ENCODE data around the gene EVC.

EVC gene

GRCh38 chr4:5730993-5731990 is 20.3 kb downstream of the EVC start:
- no peak for DNase-seq (ENCODE audit: low read depth)

GRCh38 chr4:5732158-5732557 is 21.2 kb downstream of the EVC start:
- DNase-seq (ENCODE audit: low read depth): no peak

- DNase-seq (ENCODE audit: low read depth): no peak
Measured at GRCh38 chr4:5734853-5735252, 23.9 kb downstream of the EVC start.

- no peak for DNase-seq (ENCODE audit: low read depth)
Measured at GRCh38 chr4:5735463-5735862, 24.5 kb downstream of the EVC start.

GRCh38 chr4:5738061-5738460 is 27.1 kb downstream of the EVC start:
- DNase-seq (ENCODE audit: low read depth): no peak

GRCh38 chr4:5742388-5742787 is 31.4 kb downstream of the EVC start:
- DNase-seq (ENCODE audit: low read depth): no peak

GRCh38 chr4:5742968-5743367 is 32.0 kb downstream of the EVC start:
- no peak for DNase-seq (ENCODE audit: low read depth)

- DNase-seq (ENCODE audit: low read depth): no peak
Measured at GRCh38 chr4:5746250-5746649, 35.2 kb downstream of the EVC start.

GRCh38 chr4:5746829-5747737 is 36.1 kb downstream of the EVC start:
- DNase-seq (ENCODE audit: low read depth): no peak

- DNase-seq (ENCODE audit: low read depth): no peak
Measured at GRCh38 chr4:5747738-5748375, 36.9 kb downstream of the EVC start.

GRCh38 chr4:5749568-5749967 is 38.6 kb downstream of the EVC start:
- no peak for DNase-seq (ENCODE audit: low read depth)

GRCh38 chr4:5750052-5750945 is 39.3 kb downstream of the EVC start:
- no peak for DNase-seq (ENCODE audit: low read depth)

- no peak for DNase-seq (ENCODE audit: low read depth)
Measured at GRCh38 chr4:5750946-5751665, 40.1 kb downstream of the EVC start.

GRCh38 chr4:5751666-5752375 is 40.8 kb downstream of the EVC start:
- no peak for DNase-seq (ENCODE audit: low read depth)

GRCh38 chr4:5752376-5753184 is 41.6 kb downstream of the EVC start:
- no peak for DNase-seq (ENCODE audit: low read depth)

- DNase-seq (ENCODE audit: low read depth): no peak
Measured at GRCh38 chr4:5753366-5753765, 42.4 kb downstream of the EVC start.

- DNase-seq (ENCODE audit: low read depth): no peak
Measured at GRCh38 chr4:5753766-5754528, 42.9 kb downstream of the EVC start.

- no peak for DNase-seq (ENCODE audit: low read depth)
Measured at GRCh38 chr4:5754529-5754881, 43.5 kb downstream of the EVC start.
